GM12864 (cell line): ENCODE measurements around the gene EIF2B2.
"Not testable (repeated sequence)": the region's sequence is repeated elsewhere in the genome, so short reads cannot be mapped to it uniquely, and the experiment has no call there.

Source experiments
- DNase-seq: peaks from one replicate; pipeline ENCODE4 v3.0.0-alpha.2; 2011; ENCODE audit warnings: low read depth
- H3K4me3 ChIP-seq: 2 replicates; pipeline ENCODE4 v1.5.1; 2011; ENCODE audit warnings: mild to moderate bottlenecking, low read depth, low read length, control low read depth
- TF ChIP-seq, protein P1 (sequence below): IDR thresholded peaks from 2 replicates; pipeline ENCODE4 v1.5.1; 2011; ENCODE audit warnings: low read depth, mild to moderate bottlenecking, moderate library complexity, low read length, control low read depth, inconsistent platforms; ENCODE audit errors: missing control alignments

The EIF2B2 gene

GRCh38 chr14:74988993-74989392, 13.7 kb upstream of the EIF2B2 start:
- no peak for DNase-seq
- TF ChIP-seq, protein P1, sequence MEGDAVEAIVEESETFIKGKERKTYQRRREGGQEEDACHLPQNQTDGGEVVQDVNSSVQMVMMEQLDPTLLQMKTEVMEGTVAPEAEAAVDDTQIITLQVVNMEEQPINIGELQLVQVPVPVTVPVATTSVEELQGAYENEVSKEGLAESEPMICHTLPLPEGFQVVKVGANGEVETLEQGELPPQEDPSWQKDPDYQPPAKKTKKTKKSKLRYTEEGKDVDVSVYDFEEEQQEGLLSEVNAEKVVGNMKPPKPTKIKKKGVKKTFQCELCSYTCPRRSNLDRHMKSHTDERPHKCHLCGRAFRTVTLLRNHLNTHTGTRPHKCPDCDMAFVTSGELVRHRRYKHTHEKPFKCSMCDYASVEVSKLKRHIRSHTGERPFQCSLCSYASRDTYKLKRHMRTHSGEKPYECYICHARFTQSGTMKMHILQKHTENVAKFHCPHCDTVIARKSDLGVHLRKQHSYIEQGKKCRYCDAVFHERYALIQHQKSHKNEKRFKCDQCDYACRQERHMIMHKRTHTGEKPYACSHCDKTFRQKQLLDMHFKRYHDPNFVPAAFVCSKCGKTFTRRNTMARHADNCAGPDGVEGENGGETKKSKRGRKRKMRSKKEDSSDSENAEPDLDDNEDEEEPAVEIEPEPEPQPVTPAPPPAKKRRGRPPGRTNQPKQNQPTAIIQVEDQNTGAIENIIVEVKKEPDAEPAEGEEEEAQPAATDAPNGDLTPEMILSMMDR: no peak
- no peak overlapping the region for H3K4me3 ChIP-seq

- H3K4me3 ChIP-seq, DNase-seq: not testable (repeated sequence)
These were observed 8.5 kb upstream of the EIF2B2 start for GRCh38 chr14:74994182-74994581.

GRCh38 chr14:74995781-74996180, 6.9 kb upstream of the EIF2B2 start:
- not testable (repeated sequence) for H3K4me3 ChIP-seq, DNase-seq

GRCh38 chr14:75001261-75001660, 1.5 kb upstream of the EIF2B2 start:
- H3K4me3 ChIP-seq: no peak overlapping the region
- no peak for DNase-seq
- TF ChIP-seq, protein P1: no peak

DNA sequence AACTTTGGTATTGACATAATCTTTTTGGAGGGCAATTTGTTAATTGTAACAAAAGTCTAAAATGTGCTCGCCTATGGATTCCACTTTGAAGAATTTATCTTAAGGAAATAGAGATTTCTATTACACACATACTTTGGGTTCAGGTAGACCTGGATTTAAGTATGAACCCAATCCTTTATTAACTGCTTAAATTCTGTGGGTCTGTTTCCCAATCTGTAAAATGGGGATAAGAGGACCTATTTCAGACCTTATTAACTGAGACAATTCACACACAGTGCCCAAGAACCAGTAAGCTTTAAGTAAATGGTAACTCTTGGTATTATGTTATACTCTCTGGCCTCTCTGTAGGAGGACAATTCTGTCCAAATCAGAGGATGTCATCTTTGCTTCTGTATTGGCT, 822 bp upstream of the EIF2B2 start:
- H3K4me3 ChIP-seq: peak overlapping the region; percentile 82
- TF ChIP-seq, protein P1: no peak
- DNase-seq: no peak

GRCh38 chr14:75003250-75004027, 718 bp downstream of the EIF2B2 start:
- TF ChIP-seq, protein P1: no peak
- peak overlapping the region; percentile 82 for H3K4me3 ChIP-seq
- no peak for DNase-seq

DNA sequence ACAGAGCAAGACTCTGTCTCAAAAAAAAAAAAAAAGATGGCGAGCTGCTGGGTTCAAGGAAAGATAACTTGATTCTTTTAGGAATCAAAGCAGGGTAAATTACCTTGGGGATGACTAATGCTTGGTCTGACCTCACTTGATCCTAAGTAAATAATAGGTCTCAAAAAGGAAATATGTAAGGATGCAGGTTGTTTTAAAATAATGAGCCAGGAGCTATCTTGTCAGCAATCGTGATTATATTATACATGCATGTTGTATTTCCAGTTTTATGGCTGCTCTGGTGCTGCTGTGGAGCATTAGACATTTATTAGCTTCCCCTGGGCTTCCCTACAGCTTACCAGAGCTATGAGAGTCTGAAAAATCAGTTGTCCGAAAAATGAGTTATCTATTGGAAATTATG, 2.6 kb downstream of the EIF2B2 start:
- H3K4me3 ChIP-seq: no peak overlapping the region
- TF ChIP-seq, protein P1: no peak
- DNase-seq: no peak

DNA sequence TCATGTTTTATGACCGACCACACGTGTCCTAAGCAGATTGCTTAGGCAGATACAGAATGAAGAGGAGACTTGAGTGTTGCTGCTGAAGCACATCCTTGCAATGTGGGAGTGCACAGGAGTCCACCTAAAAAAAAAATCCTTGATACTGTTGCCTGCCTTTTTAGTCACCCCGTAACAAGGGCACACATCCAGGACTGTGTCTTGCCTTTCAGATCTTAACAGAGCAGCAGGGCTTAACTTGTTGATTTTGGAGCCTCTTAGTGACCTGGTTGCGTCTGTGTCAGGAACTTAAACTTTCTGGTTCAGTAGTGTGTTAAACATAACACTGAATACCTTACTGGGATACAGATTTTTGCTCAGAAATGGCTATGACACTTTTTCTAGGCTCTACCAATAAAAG, 6.5 kb downstream of the EIF2B2 start:
- no peak overlapping the region for H3K4me3 ChIP-seq
- DNase-seq: no peak
- TF ChIP-seq, protein P1: no peak
